ENCODE data around the gene CELF6.

The CELF6 gene

GRCh38 chr15:72252663-72253299, 67.2 kb downstream of the CELF6 start:
- Histone ChIP-seq H3K27me3 (no peaks in the 10 kb centered on the region), H3K4me1 (no peaks in the 10 kb centered on the region), H3K27ac (no peak overlapping the region), H3K9me3 (no peaks in the 10 kb centered on the region), H3K36me3 (peaks cover 91 to 100% (median 94%) of the 10 kb centered on the region in 3 donors), H3K4me3 (no peak overlapping the region)
- intact Hi-C loops (cut with DNase I; ENCODE audit: low total_unique reads): no loop called here
- TF ChIP-seq CTCF (IDR thresholded peaks at IDR 0.05): no peak
- no peak for DNase-seq

GRCh38 chr15:72249142-72249810, 70.7 kb downstream of the CELF6 start:
- TF ChIP-seq CTCF (IDR thresholded peaks at IDR 0.05): no peak
- no peaks in the 10 kb centered on the region for H3K9me3 ChIP-seq
- no peak for DNase-seq
- H3K4me1 ChIP-seq: no peaks in the 10 kb centered on the region
- H3K27ac ChIP-seq: no peak overlapping the region
- peaks cover 62 to 100% (median 67%) of the 10 kb centered on the region in 3 donors for H3K36me3 ChIP-seq
- intact Hi-C loops (cut with DNase I; ENCODE audit: low total_unique reads): no loop called here
- H3K4me3 ChIP-seq: no peak overlapping the region
- H3K27me3 ChIP-seq: no peaks in the 10 kb centered on the region

- H3K27ac ChIP-seq: no peak overlapping the region
- no peaks in the 10 kb centered on the region for H3K9me3 ChIP-seq
- H3K27me3 ChIP-seq: no peaks in the 10 kb centered on the region
- no peaks in the 10 kb centered on the region for H3K4me1 ChIP-seq
- intact Hi-C loops (cut with DNase I; ENCODE audit: low total_unique reads): no loop called here
- H3K36me3 ChIP-seq: peaks cover 54 to 100% (median 60%) of the 10 kb centered on the region in 3 donors
- TF ChIP-seq CTCF (IDR thresholded peaks at IDR 0.05): no peak
- H3K4me3 ChIP-seq: no peak overlapping the region
- no peak for DNase-seq
Observed at GRCh38 chr15:72248514-72248913, 71.4 kb downstream of the CELF6 start.

- intact Hi-C loops (cut with DNase I; ENCODE audit: low total_unique reads): no loop called here
- DNase-seq: no peak
- H3K9me3 ChIP-seq: no peaks in the 10 kb centered on the region
- H3K27ac ChIP-seq: no peak overlapping the region
- peaks cover 0 to 2% (median 0%) of the 10 kb centered on the region in 4 donors for H3K4me1 ChIP-seq
- H3K4me3 ChIP-seq: no peak overlapping the region
- H3K36me3 ChIP-seq: peaks cover 38 to 89% (median 43%) of the 10 kb centered on the region in 3 donors
- no peaks in the 10 kb centered on the region for H3K27me3 ChIP-seq
- no peak for TF ChIP-seq CTCF (IDR thresholded peaks at IDR 0.05)
Observed at GRCh38 chr15:72242775-72243370, 77.1 kb downstream of the CELF6 start.

DNA sequence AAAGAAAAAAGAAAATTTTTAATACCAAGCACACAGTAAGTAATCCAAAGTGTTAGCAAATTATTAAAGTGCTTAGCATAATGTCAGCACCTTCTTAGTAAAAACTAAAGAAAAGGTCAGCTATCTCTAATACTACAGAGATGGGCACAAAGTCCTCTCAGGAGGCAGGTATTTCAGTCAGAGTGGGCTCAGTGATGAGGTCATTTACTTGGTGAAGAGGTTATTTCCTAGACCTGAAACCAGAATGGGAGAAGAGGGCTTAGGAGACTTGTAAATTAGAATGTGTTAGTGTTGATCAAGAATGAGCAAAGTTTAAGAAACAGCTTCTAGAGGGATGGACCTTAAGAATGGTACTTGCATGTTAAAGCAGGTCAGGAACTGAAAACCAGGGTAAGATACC, 80.3 kb downstream of the CELF6 start:
- Histone ChIP-seq H3K27ac (no peak overlapping the region), H3K4me3 (no peak overlapping the region), H3K4me1 (peaks cover 0 to 15% (median 4%) of the 10 kb centered on the region in 4 donors), H3K36me3 (peaks cover 37 to 57% (median 38%) of the 10 kb centered on the region in 3 donors), H3K27me3 (no peaks in the 10 kb centered on the region), H3K9me3 (no peaks in the 10 kb centered on the region)
- intact Hi-C loops (cut with DNase I; ENCODE audit: low total_unique reads): loop anchor here (5.0 to 10.0 kb wide), 2 partner anchors 33 to 125 kb away; partner anchors contain the start of genes MYO9A, PARP6 and SENP8
- DNase-seq: no peak
- no peak for TF ChIP-seq CTCF (IDR thresholded peaks at IDR 0.05)

Data from tibial artery (tissue), 4 donors.